Skeletal muscle cell (primary cell): ENCODE results near the gene SAMD11.

Experiments
- DNase-seq: peaks from one replicate; pipeline ENCODE4 v3.0.0-alpha.2; 2010; ENCODE audit warnings: low read depth
- H3K4me3 ChIP-seq: 2 replicates; pipeline ENCODE4 v1.5.1; 2011; ENCODE audit warnings: low read depth, mild to moderate bottlenecking, control low read depth, low read length, moderate library complexity

Gene SAMD11

DNA sequence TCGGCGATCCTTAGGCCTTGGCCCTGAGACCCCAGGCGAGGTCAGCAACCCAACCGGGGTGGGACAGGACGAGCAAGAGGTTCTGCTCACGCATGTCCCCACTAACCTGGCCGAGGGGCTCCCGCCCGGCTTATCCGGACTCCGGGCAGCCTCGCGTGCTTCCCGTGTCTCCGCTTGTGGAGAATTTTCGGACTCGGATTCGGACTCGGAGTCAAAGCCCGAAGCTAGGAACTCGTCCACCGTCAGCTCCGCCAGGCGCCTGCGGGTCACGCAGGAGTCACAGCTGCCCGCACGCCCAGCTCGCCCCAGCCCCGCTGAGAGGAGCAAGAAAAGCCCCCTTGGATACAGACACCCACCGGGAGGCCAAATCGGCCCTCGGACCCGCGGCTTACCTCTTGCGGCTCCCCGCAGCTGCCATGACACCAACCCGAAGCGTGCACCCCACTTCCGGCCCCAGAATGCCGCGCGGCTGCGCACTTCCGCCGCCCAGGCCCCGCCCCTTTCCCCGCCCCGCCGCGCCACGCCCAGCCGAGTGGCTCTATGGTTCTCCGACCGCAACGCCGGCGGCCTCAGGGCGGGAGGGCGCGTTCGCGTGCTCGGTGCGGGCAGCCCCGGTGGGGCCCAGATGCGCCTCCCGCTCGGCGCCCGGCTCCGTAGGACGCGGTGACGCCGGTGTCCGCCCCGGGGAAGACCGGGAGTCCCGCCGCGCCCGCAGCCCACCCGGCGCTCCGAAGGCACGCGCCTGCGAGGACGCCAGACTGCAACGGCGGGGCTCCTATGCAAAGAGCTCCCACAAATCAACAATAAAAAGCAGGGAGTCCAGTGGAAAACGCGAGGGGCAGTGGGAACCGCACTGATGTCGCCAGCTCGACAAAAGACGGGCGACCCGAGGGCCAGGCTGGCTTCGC is 35.4 kb downstream of the SAMD11 start, which contains the start of gene NOC2L:
NOC2L (minus strand) TSS at position 434 of the 908 bp plus-strand sequence; CDS start at position 418, 16 bp downstream.
- peak; percentile 47 for DNase-seq
- H3K4me3 ChIP-seq, result peak within 1 kb of the TSS; percentile 100

DNA sequence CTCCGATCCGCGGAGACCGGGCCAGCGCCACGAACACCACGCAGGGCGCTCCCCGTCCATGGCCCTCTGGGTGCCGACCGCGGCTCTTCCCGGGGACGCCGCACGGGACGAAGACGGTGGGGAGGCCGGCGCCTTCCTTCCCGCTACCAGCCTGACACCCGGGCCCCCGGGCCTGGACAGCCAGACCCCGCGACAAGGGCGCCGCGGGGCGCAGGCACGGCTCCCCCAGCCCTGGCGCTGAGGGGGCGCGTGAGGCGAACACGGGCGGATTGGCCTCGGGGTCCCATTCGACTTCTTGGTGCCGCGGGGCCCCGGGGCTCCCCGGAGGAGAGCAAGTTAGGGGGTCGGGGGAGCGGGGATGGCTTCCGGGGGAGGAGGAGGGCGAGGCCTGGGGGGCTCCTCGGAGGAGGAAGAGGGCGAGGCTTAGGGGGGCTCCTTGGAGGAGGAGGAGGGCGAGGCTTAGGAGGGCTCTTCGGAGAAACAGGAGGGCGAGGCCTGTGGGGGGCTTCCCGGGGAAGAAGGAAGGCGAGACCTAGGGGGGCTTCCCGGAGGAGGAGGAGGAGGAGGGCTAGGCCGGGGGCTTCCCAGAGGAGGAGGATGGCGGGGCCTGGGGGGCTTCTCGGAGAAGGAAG is 36.1 kb downstream of the SAMD11 start:
- DNase-seq, result no peak

DNA sequence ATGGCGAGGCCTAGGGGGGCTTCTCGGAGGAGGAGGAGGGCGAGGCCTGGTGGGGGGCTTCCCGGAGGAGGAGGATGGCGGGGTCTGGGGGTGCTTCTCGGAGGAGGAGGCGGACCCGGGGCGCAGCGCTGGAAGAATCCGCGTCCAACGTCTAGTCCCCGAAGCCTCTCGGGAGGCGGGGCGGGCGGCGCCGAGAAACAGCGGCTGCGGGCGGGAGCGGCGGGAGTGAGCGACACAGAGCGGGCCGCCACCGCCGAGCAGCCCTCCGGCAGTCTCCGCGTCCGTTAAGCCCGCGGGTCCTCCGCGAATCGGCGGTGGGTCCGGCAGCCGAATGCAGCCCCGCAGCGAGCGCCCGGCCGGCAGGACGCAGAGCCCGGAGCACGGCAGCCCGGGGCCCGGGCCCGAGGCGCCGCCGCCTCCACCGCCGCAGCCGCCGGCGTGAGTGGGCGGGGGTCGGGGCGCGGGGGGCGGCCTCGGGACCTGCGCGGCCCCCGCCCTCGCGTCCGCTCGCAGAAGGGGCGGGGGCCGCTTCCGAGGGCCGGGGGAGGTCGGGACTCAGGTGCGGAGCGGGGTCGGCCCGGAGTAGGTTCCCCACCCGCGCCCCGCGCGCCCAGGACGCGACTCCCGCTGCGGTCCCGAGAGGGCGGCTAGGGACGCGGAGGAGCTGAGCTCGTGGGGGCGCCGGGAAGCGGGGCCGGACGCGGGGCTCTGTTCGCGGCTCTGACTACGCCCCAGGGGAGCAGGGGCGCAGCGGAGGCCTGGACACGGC is 36.8 kb downstream of the SAMD11 start, which contains the start of gene KLHL17:
KLHL17 (plus strand) TSS at position 222 of the 769 bp plus-strand sequence; CDS start at position 332, 110 bp downstream.
- H3K4me3 ChIP-seq, result peak within 1 kb of the TSS; percentile 74
- DNase-seq, result no peak

More for the DNA sequence above, 36.1 kb downstream of the SAMD11 start:
- peak overlapping the region; percentile 74 for H3K4me3 ChIP-seq

DNA sequence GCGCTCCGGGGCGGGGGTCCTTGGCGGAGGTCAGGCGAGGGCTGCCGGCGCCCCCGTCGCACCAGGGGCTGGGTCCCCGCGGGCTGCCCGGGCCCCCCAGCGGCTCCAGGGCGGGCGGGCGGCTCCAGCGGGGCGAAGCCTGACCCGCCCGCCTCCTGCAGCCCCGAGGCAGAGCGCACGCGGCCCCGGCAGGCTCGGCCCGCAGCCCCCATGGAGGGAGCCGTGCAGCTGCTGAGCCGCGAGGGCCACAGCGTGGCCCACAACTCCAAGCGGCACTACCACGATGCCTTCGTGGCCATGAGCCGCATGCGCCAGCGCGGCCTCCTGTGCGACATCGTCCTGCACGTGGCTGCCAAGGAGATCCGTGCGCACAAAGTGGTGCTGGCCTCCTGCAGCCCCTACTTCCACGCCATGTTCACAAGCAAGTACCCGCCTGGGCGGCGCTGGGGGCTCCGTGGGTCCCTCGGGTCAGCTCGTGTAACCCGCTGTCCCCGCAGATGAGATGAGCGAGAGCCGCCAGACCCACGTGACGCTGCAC is 37.5 kb downstream of the SAMD11 start:
- no peak for DNase-seq
- H3K4me3 ChIP-seq, result peak overlapping the region; percentile 74

DNA sequence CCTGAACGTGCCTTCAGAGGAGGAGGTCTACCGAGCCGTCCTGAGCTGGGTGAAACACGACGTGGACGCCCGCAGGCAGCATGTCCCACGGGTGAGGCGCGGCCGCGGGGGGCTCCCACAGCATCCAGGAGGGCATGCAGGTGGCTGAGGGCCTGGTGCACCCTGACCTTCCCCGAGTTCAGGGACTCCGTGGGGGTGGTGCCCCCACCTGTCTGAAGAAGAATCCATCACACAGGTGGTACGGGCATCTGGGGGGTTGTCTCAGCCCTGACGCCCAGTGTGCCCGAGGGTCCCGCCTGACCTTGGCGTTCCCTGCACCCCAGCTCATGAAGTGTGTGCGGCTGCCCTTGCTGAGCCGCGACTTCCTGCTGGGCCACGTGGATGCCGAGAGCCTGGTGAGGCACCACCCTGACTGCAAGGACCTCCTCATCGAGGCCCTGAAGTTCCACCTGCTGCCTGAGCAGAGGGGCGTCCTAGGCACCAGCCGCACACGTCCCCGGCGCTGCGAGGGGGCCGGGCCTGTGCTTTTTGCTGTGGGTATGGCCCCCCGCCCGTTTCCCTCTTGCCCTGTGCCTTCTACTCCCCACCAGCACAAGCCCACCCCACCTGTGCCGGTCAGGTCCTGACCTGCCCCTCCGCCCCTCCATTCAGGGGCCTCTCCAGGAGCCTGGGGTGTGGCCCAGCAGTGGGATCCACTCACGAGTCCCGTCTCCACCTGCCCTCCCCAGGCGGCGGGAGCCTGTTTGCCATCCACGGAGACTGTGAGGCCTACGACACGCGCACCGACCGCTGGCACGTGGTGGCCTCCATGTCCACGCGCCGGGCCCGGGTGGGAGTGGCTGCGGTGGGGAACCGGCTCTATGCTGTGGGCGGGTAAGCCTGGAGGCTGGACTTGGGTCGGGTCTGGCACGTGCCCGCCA is 38.9 kb downstream of the SAMD11 start:
- H3K4me3 ChIP-seq, result no peak overlapping the region
- DNase-seq, result no peak

DNA sequence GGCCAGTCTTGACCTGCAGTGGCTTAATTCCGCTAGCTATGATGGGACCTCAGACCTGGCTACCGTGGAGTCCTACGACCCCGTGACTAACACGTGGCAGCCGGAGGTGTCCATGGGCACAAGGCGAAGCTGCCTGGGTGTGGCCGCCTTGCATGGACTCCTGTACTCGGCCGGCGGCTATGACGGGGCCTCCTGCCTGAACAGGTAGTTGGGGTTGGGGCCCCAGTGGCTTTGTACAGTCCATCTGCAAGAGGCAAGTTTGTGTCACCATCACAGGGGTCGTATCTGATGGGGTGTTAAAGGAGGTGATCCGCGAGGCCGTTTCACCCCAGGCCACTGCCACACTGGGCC is 39.6 kb downstream of the SAMD11 start:
- H3K4me3 ChIP-seq, result no peak overlapping the region
- no peak for DNase-seq

DNA sequence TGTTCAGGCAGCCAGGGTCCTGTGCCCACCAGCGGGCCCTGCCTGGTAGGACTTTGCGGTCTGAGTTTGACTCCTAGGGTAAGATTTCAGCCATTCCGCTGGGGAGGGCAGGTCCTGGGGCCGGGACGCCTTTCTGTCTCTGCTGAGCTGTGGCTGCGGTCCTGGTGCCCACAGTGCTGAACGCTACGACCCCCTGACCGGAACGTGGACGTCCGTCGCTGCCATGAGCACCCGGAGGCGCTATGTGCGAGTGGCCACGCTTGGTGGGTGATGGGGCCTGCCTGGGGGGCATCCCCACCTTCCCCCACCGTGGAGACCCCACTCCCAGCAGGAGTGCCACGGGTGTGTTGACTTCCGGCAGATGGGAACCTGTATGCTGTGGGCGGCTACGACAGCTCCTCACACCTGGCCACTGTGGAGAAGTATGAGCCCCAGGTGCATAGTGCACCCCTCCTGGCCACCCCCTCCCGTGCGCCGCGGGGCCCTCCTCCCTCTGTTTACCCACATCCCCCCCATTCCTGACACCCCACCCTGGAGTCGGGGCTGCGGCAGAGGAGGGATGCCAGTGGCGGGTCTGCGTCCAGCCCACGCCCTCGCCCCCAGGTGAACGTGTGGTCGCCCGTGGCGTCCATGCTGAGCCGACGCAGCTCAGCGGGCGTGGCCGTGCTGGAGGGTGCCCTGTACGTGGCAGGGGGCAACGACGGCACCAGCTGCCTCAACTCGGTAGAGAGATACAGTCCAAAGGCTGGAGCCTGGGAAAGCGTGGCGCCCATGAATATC is 40.2 kb downstream of the SAMD11 start:
- H3K4me3 ChIP-seq, result no peak overlapping the region
- DNase-seq, result no peak

DNA sequence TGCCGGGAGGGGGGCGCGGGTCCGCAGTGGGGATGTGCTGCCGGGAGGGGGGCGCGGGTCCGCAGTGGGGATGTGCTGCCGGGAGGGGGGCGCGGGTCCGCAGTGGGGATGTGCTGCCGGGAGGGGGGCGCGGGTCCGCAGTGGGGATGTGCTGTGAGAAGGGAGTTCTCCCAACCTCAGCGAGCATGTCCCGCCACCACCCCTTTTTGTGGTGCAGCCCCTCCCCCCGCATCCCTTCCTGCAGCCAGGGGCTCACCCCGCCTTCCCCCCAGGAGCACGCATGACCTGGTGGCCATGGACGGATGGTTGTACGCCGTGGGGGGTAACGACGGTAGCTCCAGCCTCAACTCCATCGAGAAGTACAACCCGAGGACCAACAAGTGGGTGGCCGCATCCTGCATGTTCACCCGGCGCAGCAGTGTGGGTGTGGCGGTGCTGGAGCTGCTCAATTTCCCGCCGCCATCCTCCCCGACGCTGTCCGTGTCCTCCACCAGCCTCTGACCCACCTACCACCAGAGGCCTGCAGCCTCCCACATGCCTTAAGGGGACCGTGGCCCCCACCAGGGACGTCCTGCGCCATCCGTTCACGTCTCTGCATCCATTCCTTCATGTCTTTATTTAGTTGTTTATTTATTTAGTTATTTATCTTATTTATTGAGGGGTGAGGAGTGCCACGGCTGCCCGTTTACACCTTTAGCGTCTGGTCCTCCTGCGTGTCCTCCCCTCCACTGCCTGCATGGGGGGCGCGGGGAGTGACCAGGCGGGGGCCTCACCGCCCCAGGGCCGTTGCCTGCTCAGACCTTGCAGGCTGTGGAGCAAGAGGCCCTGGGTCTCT is 41.2 kb downstream of the SAMD11 start:
- no peak overlapping the region for H3K4me3 ChIP-seq

DNA sequence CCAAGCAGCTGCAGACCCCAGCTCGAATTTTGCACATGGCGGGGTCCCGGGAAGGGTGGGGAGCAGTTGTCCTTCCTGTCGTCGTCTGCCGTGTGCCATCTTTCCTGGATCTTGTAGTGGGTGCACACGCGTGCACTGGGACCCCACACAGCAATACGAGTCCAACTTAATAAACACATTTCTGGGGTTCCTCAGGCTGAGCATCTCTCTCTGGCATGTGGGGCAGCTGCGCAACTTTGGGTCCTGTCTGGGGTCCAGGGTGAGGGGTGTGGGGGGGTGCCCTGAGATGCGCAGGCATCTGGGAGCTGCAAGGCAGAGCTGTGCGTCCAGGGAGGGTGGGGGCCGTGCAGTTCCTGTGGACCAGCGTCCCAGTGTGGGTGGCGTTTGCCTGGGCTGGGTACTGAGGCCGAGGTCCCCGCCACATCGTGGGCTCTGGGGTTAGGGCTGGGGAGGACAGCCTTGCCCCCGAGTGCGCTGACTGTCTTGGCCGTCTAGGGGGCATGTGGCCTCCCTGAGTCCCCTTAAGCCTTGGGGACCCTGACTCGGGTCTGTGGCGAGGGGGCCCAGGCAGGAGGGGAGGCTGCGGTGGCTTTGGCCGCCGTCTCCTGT is 41.9 kb downstream of the SAMD11 start:
- no peak overlapping the region for H3K4me3 ChIP-seq
- DNase-seq, result no peak

More for the DNA sequence above, 41.2 kb downstream of the SAMD11 start:
- no peak for DNase-seq

DNA sequence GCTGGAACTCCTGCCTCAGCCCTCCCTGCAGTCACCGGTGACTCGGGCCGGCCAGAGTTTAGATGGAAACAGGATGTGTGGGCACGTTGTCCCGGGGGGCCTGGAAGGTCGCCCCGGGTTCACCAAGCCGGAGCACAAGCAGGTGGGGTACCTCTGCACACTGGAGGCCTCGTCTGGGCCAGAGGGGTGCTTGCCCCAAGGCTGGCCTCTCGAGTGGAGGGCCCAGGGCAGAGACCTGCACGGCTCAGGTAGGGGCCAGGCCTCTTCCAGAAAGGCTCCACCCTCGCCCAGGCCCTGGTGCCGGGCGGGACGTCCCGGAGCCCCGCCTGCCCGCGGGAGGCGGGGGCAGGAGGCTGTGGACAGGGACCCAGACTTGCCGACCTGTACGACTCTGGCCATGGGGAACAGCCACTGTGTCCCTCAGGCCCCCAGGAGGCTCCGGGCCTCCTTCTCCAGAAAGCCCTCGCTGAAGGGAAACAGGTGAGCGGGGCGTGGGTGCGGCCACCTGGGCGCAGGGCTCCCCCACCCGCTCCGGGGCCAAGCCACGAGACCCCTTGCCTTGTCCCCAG is 42.5 kb downstream of the SAMD11 start, which contains the start of gene PLEKHN1:
PLEKHN1 (plus strand) TSS at position 348 of the 569 bp plus-strand sequence; CDS start at position 398, 50 bp downstream.
- no peak for DNase-seq
- H3K4me3 ChIP-seq, result peak within 1 kb of the TSS; percentile 63

DNA sequence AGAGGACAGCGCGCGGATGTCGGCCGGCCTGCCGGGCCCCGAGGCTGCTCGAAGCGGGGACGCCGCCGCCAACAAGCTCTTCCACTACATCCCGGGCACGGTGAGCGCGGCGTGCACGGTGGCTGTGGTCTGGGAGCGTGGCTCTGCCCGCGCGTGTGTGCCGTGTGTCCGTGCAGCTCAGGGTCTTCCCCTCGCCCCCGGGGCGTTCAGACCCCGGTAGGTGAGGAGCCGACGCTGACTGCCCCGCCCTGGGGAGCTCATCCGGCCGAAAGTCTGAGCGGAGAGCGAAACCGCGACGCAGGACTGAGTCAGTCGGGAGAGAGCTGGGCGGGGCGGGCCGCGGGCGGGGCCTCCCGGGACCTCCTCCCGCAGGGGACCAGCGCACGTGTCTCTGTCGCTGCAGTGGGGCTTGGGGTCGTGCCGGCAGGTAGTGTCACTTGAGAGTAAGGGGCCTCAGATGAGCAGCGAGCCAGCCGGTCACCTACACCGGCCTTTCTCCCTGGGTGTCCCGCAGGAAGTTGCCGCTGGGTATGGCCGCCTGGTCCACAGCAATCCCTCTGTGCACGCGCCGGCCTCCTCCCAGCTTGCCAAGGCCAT is 43.1 kb downstream of the SAMD11 start:
- DNase-seq, result no peak
- peak overlapping the region; percentile 63 for H3K4me3 ChIP-seq

DNA sequence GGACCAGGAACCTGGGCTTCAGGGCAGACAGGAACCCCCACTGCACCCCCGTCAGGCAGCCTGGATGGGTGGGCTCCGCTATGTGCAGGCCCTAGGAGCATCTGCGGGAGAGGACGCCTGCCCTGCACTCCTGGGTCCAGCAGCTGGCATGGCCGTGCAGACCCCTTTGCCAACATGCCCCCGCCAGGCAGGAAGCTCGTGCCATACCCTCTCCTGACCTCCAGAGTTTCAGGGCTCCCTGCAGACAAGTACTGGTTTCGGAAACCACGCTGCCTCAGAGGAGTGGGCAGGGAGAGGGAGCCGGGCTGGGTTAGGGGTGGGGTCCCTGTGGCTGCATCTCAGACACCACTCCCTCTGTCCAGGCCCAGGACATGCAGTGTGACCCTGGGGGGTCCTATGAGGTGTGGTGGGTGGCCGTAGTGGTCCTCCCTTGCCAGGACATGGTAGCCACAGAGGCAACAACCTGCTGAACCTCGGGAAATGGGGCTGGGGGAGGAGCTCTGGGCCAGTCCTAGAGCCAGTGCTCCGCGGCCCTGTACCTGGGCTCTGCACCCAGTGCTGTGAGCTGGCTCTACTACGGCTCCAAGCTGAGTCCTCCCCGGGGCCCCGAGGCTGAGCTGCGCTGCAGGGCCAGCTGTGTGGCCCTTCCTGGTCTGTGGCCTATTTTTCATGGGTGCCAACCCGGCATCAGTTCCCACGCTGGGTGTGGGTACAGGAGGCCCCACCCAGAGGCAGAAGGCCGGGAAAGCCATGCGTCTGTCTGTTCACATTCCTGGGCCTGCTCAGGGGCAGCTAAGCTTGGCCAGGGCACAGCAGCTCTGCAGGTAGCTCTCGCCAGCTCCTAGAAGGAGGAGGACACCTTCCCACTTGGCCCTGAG is 44.0 kb downstream of the SAMD11 start:
- H3K4me3 ChIP-seq, result no peak overlapping the region
- no peak for DNase-seq

DNA sequence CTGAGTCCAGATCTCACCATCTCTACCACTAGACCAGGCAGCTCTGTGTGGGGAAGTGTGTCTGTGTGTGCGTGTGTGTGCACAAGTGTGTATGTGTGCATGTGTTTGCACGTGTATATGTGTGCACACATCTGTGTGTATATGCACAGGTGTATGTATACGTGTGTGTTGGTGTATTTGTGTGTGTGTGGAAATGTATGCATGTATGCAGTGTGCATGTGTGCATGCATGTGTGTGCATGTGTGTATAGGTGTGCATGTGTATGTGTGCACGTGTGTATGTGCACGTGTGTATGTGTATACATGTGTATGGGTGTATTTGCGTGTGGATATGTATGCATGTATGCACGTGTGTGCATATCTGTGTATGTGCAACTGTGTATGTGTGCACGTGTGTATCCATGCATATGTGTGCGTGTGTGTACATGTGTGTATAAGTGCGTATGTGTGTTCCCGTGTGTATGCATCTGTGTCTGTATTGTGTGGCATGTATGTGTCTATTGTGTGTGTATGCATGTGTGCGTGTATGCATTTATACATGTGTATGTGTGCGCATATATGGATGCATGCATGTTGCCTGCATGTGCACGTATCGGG is 45.6 kb downstream of the SAMD11 start:
- no peak for DNase-seq

DNA sequence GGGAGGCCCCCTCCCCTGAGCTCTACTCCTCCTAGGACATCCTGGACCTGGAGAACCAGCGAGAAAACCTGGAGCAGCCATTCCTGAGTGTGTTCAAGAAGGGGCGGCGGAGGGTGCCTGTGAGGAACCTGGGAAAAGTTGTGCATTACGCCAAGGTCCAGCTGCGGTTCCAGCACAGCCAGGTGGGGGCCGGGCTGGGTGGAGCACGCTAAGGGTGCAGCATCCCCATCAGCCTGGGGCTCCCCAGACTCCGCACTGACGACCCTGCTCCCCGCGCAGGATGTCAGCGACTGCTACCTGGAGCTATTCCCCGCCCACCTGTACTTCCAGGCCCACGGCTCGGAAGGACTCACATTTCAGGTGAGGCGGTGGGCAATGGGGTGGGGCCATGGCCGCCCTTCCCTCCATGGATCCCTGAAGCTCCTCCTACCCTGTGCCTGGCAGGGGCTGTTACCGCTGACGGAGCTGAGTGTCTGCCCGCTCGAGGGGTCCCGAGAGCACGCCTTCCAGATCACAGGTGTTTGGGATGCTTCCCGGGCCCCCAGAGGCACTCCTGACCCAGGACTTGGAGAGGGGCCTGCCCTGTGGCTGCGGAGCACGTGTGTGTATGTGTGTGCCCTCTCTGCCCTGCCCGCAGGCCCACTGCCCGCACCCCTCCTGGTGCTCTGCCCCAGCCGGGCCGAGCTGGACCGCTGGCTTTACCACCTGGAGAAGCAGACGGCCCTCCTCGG is 46.7 kb downstream of the SAMD11 start:
- no peak overlapping the region for H3K4me3 ChIP-seq
- no peak for DNase-seq

More for the DNA sequence above, 45.6 kb downstream of the SAMD11 start:
- no peak overlapping the region for H3K4me3 ChIP-seq
